GM12891 (cell line): Measurements from ENCODE around the gene CTSL.
"Not testable (repeated sequence)": the region's sequence is repeated elsewhere in the genome, so short reads cannot be mapped to it uniquely, and the experiment has no call there.

Experiments
- DNase-seq: peaks from one replicate; pipeline ENCODE4 v3.0.0; 2011; ENCODE audit warnings: low spot score; ENCODE audit not compliant: insufficient read length
- FAIRE-seq: peaks from 2 replicates; lab custom pipeline; 2011; peaks lifted over from hg19 to GRCh38; lab: Jason Lieb, UNC
- PAX5 ChIP-seq: IDR thresholded peaks from 2 replicates; pipeline ENCODE4 v1.6.1; 2011; ENCODE audit warnings: low read length, moderate library complexity, mild to moderate bottlenecking; ENCODE audit not compliant: insufficient read depth, severe bottlenecking
- POLR2A ChIP-seq: IDR thresholded peaks from 2 replicates; pipeline ENCODE4 v1.6.1; 2011; ENCODE audit warnings: low read depth, low read length, control low read depth
- POLR2AphosphoS5 ChIP-seq: IDR thresholded peaks from 2 replicates; pipeline ENCODE4 v1.6.1; 2011; ENCODE audit warnings: low read depth, low read length, control low read depth
- POU2F2 ChIP-seq: IDR thresholded peaks from 2 replicates; pipeline ENCODE4 v1.6.1; 2011; ENCODE audit warnings: low read depth, mild to moderate bottlenecking, control low read depth, low read length, moderate library complexity
- SPI1 ChIP-seq: IDR thresholded peaks from 2 replicates; pipeline ENCODE4 v1.6.1; 2011; ENCODE audit warnings: low read depth, low read length, control low read depth
- TAF1 ChIP-seq: IDR thresholded peaks from 2 replicates; pipeline ENCODE4 v1.6.1; 2011; ENCODE audit warnings: low read depth, low read length, control low read depth

CTSL gene

DNA sequence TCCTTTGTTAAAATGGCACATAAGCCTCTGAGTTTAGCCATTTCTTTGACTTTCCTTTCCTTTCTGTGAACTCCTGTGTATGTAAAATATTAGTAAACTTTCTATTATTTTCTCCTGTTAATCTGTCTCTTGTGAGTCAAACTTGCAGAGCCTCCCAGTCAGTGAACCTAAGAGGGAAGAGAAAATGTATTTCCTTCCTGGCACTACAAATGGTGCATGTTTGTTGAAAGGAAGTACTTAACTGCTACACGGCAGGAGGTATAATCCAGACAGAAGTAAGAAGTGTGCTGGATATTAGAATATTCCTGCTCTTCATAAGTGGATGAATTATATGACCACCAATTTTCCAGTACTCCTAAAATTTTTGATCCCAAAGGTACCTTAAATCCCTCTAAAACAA lies 23.0 kb downstream of the CTSL start:
- no peak for DNase-seq
- no peak for TF ChIP-seq TAF1
- no peak for TF ChIP-seq PAX5
- no peak for TF ChIP-seq SPI1
- TF ChIP-seq POLR2A = no peak
- TF ChIP-seq POLR2AphosphoS5 = no peak
- TF ChIP-seq POU2F2 = no peak
- FAIRE-seq = no peak

- FAIRE-seq (no peak), DNase-seq (no peak)
- TF ChIP-seq POLR2A (no peak), POLR2AphosphoS5 (no peak), PAX5 (no peak), SPI1 (no peak), TAF1 (no peak), POU2F2 (no peak)
These were observed 23.6 kb downstream of the CTSL start for GRCh38 chr9:87749335-87750035.

- DNase-seq (no peak), FAIRE-seq (no peak)
- TF ChIP-seq POLR2A (no peak), SPI1 (no peak), POU2F2 (no peak), TAF1 (no peak), POLR2AphosphoS5 (no peak), PAX5 (no peak)
These were observed 24.8 kb downstream of the CTSL start for GRCh38 chr9:87750726-87751125.

DNA sequence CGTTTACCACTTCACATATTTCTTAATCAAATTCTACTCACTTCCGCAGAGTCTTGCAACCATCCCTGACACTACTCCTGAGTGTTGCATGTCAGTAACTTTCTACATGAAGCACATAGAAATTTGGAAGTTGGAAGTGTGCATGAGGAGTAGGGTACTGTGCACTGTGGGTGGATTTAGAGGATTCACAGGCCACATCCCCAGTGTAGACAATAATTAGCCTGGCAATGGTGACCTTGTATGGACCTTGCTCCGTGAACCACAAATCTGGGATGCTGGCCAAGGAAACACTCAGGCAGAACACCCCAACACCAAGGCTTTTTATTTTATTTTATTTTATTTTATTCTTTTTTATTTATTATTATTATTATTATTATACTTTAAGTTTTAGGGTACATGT lies 25.5 kb downstream of the CTSL start:
- DNase-seq (no peak), FAIRE-seq (no peak)
- no peak for TF ChIP-seq POLR2A
- no peak for TF ChIP-seq SPI1
- no peak for TF ChIP-seq TAF1
- no peak for TF ChIP-seq POLR2AphosphoS5
- TF ChIP-seq PAX5 = no peak
- TF ChIP-seq POU2F2 = no peak

GRCh38 chr9:87751868-87752267 lies 25.9 kb downstream of the CTSL start:
- FAIRE-seq (no peak), DNase-seq (no peak)
- TF ChIP-seq POLR2AphosphoS5 = no peak
- TF ChIP-seq PAX5 = no peak
- TF ChIP-seq POU2F2 = no peak
- no peak for TF ChIP-seq POLR2A
- TF ChIP-seq TAF1 = no peak
- TF ChIP-seq SPI1 = no peak

GRCh38 chr9:87753313-87753712 lies 27.4 kb downstream of the CTSL start:
- TF ChIP-seq SPI1 = no peak
- no peak for TF ChIP-seq POLR2AphosphoS5
- no peak for DNase-seq
- no peak for FAIRE-seq

DNA sequence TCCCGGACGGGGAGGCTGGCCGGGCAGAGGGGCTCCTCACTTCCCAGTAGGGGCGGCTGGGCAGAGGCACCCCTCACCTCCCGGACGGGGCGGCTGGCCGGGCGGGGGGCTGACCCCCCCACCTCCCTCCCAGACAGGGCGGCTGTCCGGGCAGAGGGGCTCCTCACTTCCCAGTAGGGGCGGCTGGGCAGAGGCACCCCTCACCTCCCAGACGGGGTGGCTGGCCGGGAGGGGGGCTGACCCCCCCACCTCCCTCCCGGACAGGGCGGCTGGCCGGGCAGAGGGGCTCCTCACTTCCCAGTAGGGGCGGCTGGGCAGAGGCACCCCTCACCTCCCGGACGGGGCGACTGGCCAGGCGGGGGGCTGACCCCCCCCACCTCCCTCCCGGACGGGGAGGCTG lies 32.4 kb downstream of the CTSL start:
- not testable (repeated sequence) for FAIRE-seq, DNase-seq

- not testable (repeated sequence) for FAIRE-seq, DNase-seq
These were observed 34.1 kb downstream of the CTSL start for GRCh38 chr9:87759980-87760379.

- FAIRE-seq = no peak
- no peak for DNase-seq
- TF ChIP-seq SPI1 (no peak), POLR2AphosphoS5 (no peak), TAF1 (no peak), PAX5 (no peak), POLR2A (no peak), POU2F2 (no peak)
These were observed 34.6 kb downstream of the CTSL start for GRCh38 chr9:87760529-87760928.

DNA sequence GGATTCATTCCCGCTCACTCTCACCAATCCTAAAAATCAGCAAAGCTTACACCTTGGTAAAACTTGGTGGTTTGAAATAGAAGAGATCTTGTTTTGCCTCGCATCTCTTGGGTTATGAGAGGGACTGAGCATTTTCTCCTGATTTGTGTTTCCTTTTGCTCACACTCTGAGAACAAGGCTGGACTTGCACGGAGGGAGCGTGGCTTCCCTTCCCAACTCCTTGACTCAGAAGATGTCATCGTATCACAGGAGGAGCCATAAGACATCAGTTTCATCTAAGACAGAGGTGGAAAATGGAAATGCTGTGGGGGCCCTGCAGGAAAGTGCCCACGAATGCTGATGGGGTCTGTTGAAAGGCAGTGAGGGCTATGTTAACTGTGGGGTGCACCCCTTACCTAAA lies 37.4 kb downstream of the CTSL start:
- no peak for FAIRE-seq
- TF ChIP-seq SPI1 = no peak
- TF ChIP-seq POLR2AphosphoS5 = no peak

DNA sequence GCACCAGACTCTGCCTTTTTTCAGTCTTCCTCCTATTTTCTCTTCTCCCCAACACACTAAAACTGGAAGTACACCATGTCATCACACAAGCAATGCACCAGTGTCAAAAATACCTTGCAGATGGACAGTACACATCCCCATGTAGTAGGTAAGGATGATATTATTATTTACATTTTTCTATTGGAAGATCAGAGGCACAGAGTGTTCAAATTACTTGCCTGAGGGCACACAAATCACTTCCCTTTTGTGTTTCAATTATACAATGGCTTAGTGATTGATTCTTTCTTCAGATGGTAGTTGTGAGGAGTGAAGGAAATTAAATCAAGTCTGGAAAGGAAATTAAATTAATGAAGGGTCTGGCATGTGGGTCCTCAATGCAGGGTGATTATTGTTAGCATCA lies 39.6 kb downstream of the CTSL start:
- TF ChIP-seq POLR2A = no peak
- no peak for TF ChIP-seq POU2F2
- no peak for TF ChIP-seq PAX5
- TF ChIP-seq POLR2AphosphoS5 = no peak
- no peak for TF ChIP-seq SPI1
- no peak for DNase-seq
- no peak for FAIRE-seq

More for the DNA sequence above, 37.4 kb downstream of the CTSL start:
- DNase-seq = no peak
